Measurements from ENCODE around the gene PEMT.

Gene PEMT

DNA sequence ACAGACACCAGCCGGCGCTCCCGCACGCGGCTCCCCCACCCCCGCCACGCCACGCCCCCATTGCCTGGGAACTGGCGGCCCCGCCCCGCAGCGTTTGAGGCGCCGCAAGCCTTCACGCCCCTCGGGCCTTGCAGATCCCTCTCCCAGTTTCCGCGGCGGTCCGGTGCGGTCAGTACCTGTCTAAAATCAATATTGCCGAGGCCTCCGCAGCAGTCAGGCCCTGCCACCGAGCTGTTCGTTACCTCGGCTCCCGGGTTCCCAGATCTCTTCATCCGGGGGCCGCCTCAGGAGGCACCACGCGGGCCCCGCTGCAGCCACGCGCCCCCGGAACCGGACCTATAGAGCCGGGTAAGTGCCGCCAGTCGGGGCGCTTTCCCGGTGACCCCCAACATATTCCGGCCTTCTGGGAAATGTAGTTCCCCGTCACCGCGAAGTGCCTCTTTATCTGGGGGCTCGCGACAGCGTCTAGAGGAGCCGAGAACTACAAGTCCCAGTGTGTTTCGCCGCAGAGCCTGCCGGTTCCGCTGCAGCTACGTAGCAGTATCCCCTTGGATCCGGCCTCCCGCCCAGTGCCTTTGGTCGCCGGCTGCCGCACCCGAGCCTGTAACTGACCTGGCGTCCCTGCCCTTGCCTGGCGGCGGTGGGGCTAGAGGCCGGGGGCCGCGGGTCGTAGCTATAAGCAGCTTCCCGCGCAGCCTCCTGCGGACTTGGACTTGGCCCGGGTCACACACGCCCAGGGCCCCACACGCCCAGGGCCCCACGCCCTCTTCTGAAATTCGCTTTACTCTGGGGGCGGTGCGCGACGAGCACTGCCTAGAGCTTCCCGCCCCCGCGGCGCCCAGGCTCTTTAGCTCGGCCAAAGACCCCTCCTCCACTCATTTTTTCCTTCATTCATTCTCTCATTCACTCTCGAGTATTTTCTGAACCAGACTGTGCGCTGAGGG lies at the start of gene PEMT:
PEMT (minus strand) TSS at position 354 of the 944 bp plus-strand sequence; CDS start at position 272, 82 bp downstream.
- no peak for TF ChIP-seq GATA2 (IDR thresholded peaks at IDR 0.05; ENCODE audit: low read depth, low read length)
- no peak for TF ChIP-seq GATA3 (IDR thresholded peaks at IDR 0.05; ENCODE audit: low read depth, low read length)

- TF ChIP-seq GATA2 (IDR thresholded peaks at IDR 0.05; ENCODE audit: low read depth, low read length) (no peak), GATA3 (IDR thresholded peaks at IDR 0.05; ENCODE audit: low read depth, low read length) (no peak)
These were observed 47.0 kb upstream of the PEMT start for GRCh38 chr17:17638467-17638866.

DNA sequence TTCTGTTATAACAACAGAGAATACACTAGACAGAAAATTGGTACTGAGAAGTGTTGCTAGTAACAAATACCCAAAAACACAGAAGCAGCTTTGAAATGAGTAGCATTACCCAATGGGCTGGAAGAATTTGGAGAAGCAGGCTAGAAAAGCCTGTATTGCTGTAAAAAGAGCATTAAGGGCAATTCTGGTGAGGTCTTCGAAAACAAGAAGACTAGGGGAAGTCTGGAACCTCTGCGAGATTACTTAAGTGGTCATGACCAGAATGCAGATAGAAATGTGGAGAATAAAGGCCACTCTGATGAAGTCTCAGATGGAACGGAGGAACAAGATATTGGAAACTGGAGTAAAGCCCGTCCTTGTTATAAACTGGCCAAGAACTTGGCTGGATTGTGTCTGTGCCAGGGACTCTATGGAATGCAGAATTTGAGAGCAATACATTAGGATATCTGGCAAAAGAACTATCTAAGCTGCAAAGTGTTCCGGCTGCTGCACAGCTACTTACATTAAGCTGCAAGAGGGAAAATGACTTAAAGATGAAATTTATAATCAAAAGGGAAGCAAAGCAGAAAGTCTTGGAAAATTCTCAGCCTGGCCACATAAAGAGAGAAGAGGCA lies 44.9 kb upstream of the PEMT start:
- TF ChIP-seq GATA3 (IDR thresholded peaks at IDR 0.05; ENCODE audit: low read depth, low read length) (no peak), GATA2 (IDR thresholded peaks at IDR 0.05; ENCODE audit: low read depth, low read length) (no peak)

DNA sequence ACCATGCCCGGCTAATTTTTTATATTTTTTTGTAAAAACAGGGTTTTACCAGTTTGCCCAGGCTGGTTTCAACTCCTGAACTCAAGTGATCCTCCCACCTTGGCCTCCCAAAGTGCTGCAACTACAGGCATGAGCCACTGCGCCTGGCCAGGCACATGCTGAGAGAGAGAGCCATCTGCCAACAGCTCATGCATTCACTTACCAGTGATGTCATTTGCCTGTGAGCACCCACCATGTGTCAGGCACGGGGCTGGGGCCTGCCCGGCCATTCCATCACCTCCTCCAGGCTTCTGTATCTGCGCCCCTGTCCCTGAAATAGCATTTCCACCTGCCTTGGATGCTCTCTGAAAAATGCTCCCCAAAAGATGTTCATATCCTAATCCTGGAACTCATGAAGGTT lies 43.6 kb upstream of the PEMT start:
- TF ChIP-seq GATA2 (IDR thresholded peaks at IDR 0.05; ENCODE audit: low read depth, low read length) (no peak), GATA3 (IDR thresholded peaks at IDR 0.05; ENCODE audit: low read depth, low read length) (no peak)

DNA sequence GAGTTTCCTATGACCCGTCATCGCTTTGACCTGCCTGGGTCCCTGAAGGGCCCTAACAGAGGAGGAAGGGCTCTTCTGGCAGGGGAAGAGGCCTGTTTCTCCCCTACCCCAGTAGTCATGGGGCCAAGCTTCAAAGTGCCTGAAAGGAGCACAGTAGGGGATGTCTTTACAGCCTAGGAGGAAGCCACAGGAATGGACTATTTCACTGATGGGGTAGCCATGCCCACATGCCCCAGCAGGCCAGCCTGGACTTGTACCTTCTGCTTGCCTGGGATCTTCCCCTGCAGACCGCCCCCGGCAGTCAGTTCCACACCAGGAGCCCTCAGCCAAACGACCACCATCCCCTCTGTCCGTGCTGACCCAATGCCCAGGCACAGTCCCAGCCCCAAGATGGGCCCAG lies 41.8 kb upstream of the PEMT start:
- TF ChIP-seq GATA3 (IDR thresholded peaks at IDR 0.05; ENCODE audit: low read depth, low read length) (no peak), GATA2 (IDR thresholded peaks at IDR 0.05; ENCODE audit: low read depth, low read length) (no peak)

GRCh38 chr17:17628388-17629008 lies 37.0 kb upstream of the PEMT start:
- TF ChIP-seq GATA3 (IDR thresholded peaks at IDR 0.05; ENCODE audit: low read depth, low read length) (no peak), GATA2 (IDR thresholded peaks at IDR 0.05; ENCODE audit: low read depth, low read length) (no peak)

GRCh38 chr17:17626840-17627239 lies 35.3 kb upstream of the PEMT start:
- TF ChIP-seq GATA3 (IDR thresholded peaks at IDR 0.05; ENCODE audit: low read depth, low read length) = no peak
- no peak for TF ChIP-seq GATA2 (IDR thresholded peaks at IDR 0.05; ENCODE audit: low read depth, low read length)

DNA sequence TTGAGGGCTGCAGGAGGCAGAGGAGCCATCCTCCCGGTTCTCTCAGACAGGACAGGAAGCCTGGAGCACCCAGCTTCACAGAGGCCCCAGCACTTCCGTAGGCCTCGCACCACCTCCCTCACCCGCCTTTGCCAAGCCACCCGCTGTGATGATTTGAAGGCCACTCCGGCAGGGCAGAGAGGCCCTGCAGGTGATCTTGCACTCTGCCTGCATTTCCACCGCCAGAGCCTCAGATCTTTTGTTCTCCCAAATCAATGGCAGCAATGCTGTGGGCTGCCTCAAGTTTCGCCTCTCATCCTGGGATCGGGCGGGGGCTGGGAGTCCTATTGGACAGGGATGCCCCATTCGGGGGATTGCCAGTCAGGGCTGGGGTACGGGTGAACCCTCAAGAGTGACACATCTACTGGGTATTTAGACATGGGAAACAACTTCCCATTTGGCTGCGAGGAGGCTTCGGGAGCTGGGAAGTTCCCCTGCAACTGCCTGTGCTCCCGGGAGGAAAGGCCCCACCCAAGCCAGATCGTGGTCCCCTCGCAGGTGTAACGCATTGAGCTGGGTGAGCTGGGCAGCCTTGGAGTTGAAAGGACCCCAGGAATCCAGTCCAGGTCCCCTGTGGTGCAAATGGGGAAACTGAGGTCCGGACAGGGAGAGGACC lies 34.8 kb upstream of the PEMT start:
- TF ChIP-seq GATA3 (IDR thresholded peaks at IDR 0.05; ENCODE audit: low read depth, low read length) = no peak
- TF ChIP-seq GATA2 (IDR thresholded peaks at IDR 0.05; ENCODE audit: low read depth, low read length) = no peak

DNA sequence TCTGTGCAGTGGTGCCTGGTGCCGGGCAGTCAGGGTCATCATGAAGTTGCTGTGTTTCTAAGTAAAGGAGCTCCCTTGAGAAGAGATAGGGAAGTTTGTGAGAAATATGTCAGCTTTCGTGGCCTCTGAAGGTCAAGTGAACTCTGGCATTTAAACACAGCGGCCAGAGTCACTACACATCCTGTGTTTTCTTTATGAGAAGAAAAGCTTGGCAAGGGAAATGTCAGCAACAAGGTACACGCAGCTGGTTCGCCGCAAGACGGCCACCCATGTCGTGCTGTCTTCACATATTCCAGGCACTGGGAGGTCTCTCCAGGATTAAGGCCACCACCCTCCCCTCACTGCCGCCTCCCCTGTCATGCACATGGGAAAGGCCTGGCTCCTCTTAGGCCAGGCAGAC lies 33.2 kb upstream of the PEMT start:
- no peak for TF ChIP-seq GATA3 (IDR thresholded peaks at IDR 0.05; ENCODE audit: low read depth, low read length)
- no peak for TF ChIP-seq GATA2 (IDR thresholded peaks at IDR 0.05; ENCODE audit: low read depth, low read length)

DNA sequence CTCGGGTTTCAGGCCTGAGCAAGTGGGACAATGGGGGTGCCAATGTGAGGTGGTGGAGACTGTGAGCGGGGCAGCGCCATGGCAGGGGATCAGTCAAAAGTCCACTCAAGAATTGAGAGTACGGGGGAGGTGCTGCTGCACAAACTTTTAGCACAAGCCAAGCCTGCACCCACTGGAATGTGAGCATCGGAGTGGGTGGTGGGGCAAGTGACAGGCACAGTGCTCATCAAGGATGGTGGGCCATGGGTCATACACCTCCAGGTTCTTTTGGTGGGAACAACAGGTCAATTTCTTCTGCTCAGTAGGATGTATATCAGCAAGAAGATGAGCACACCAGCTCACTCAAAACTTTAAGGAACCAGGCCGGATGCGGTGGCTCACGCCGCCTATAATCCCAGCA lies 32.4 kb upstream of the PEMT start:
- TF ChIP-seq GATA2 (IDR thresholded peaks at IDR 0.05; ENCODE audit: low read depth, low read length) (no peak), GATA3 (IDR thresholded peaks at IDR 0.05; ENCODE audit: low read depth, low read length) (no peak)

DNA sequence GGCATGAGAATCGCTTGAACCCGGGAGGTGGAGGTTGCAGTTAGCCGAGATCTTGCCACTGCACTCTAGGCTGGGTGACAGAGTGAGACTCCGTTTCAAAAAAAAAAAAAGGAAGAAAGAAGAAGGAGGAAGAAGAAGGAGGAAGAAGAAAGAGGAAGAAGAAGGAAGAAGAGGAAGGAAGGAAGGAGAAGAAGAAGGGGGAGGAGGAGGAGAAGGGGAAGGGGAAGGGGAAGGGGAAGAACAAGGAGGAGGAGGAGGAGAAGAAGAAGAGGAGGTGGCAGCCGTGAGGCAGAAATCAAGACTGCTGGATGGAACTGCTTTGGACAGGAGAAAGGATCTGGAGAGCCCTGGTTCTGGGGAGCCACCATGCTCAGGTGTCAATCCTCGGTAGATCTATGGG lies 29.7 kb upstream of the PEMT start:
- no peak for TF ChIP-seq GATA3 (IDR thresholded peaks at IDR 0.05; ENCODE audit: low read depth, low read length)
- no peak for TF ChIP-seq GATA2 (IDR thresholded peaks at IDR 0.05; ENCODE audit: low read depth, low read length)

- TF ChIP-seq GATA2 (IDR thresholded peaks at IDR 0.05; ENCODE audit: low read depth, low read length) (no peak), GATA3 (IDR thresholded peaks at IDR 0.05; ENCODE audit: low read depth, low read length) (no peak)
These were observed 22.2 kb upstream of the PEMT start for GRCh38 chr17:17613708-17614114.

DNA sequence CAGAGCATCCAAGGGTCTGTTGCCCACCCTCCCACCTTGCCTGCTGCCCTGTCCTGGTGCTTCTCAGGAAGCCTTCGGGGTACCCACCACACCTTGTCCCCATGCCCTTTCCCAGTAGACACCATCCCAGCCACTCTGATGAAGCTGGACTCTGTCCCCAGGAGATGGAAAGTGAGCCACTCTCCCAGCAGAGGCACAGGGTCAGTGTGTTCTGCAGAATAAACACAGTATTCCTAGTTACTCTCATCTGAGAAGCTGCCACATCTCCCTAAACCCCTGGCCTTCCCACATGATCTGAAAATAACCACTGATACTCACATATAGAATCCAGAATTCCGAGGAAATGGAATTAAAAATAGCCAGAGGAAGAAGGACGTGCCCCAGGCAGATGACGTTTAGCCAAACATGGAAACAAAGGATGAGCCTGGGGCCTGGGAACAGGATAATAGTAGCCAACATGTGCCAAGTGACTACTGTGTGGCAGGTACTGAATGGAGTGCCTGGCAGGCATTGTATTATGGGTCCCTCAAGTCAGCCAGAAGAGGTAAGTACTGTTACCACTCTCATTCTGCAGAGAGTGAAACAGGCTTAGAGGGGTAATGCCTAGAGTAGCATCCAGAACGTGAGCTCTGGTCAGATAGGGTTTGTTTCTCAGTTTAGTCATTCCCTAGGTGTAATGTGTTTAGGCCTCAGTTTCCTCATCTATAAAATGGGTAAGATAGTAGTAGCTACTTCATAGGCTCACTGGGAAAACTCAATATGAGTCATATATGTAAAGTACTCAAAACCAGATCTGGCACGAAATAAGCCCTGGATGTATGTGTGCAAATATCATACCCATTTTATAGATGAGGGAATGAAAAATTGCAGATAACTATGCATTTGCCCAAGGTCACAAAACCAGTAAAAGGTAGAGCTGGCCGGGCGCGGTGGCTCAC lies 20.8 kb upstream of the PEMT start:
- no peak for TF ChIP-seq GATA2 (IDR thresholded peaks at IDR 0.05; ENCODE audit: low read depth, low read length)
- no peak for TF ChIP-seq GATA3 (IDR thresholded peaks at IDR 0.05; ENCODE audit: low read depth, low read length)
